DLD1 (cell line): ENCODE measurements around the gene HCAR2.
"Not testable (repeated sequence)": the region's sequence is repeated elsewhere in the genome, so short reads cannot be mapped to it uniquely, and the experiment has no call there.

Experiments used
- in situ Hi-C: cut with HindIII; loops from 2 replicates; pipeline ENCODE4 v1.10.0; 2017; ENCODE audit warnings: low sequenced_read_pairs

Gene HCAR2

DNA sequence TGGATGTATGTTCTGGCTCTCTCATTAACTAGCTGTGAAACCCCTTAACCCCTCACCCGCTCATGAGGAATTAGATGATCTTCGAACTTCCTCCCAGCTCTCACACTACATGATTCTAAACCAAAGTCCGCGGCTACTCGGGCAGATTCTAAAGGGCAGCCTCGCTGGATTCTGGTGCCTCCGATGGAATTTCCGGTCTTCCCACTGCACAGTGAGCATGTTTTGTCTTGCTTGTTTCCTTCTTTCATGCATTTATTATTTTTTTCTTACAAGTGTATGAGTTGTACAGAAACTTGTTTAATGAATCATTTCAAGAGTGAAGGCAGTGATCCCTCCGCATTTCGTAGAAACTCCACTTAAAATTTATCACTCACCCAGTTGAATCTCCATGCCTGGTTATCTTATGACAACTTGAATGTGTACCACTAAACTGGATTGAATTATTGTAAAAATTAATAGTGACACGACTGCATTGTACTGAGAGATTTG lies 17.9 kb upstream of the HCAR2 start:
- in situ Hi-C loops = no loop called here

DNA sequence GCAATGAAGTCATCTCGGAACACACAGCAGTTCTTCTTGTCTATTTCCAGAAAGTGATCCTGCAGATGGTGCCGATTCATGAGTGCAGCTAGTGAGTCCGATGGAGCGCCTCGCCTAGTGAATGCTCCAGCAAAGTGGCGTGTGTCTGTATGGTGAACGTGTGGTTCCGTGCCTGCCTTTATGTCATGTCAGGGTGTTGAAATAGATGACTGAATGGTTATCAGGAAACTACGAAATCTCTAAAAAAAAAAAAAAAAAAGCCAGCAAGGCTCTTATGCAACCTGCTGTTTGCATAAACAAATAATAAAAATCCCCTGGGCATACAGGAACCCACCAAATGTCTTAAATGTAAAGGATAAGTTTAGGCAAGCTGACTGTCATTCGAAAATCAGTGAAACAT lies 13.5 kb upstream of the HCAR2 start, which contains the start of gene HCAR3:
Gene HCAR3 (minus strand): TSS at position 154 of the 400 bp plus-strand sequence. CDS start 74 bp downstream, at position 80.
- in situ Hi-C loops = not testable (repeated sequence)

GRCh38 chr12:122715211-122715610 lies 12.1 kb upstream of the HCAR2 start:
- in situ Hi-C loops = not testable (repeated sequence)

DNA sequence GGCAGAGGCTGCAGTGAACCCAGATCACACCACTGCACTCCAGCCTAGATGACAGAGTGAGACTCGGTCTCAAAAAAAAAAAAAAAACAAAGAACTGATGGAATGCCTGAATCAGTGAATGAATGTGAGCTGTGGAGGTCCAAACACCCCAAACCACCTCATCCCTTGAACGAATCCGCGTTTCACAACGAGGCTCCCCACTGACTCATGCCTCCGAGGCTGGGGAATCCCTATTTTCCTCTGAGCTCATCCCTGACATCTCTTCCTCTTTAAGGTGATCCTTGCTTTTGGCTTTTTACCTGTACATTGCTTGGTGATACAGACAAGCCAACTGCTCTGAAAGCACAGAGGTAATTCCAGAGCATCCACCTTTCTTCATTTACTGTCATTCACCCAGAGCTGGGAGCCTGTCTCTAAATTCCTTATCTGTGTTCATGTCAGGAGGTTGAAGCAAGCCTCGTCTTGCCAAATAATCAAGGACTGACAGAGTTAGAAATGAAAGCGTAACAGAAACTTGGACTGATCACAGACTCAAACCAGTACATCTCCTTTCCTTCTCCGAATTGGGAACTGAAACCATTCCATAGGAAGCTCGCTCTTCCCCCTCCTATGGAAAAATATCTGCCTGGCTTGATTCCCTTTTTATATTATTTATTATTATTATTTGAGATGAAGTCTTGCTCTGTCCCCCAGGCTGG lies 10.5 kb upstream of the HCAR2 start:
- in situ Hi-C loops = not testable (repeated sequence)

GRCh38 chr12:122711266-122711665 lies 8.1 kb upstream of the HCAR2 start:
- in situ Hi-C loops = not testable (repeated sequence)

DNA sequence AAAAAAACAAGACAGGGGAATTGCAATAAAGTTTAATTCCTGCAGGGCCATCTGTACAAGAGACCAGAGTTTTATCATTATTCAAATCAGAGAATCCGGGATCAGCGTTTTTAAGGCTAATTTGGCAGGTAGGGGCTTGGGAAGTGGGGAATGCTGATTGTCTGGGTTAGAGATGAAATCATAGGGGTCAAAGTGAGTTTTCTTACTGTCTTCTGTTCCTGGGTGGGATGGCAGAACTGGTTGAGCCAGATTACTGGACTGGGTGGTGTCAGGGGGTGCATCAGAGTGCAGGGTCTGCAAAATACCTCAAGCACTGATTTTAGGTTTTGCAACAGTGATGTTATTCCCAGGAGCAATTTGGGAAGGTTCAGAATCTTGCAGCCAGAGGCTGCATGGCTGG lies 7.2 kb upstream of the HCAR2 start:
- in situ Hi-C loops = not testable (repeated sequence)

- in situ Hi-C loops = not testable (repeated sequence)
These were observed 6.1 kb upstream of the HCAR2 start for GRCh38 chr12:122709287-122709686.

GRCh38 chr12:122703841-122704240 lies 684 bp upstream of the HCAR2 start:
- in situ Hi-C loops = not testable (repeated sequence)

DNA sequence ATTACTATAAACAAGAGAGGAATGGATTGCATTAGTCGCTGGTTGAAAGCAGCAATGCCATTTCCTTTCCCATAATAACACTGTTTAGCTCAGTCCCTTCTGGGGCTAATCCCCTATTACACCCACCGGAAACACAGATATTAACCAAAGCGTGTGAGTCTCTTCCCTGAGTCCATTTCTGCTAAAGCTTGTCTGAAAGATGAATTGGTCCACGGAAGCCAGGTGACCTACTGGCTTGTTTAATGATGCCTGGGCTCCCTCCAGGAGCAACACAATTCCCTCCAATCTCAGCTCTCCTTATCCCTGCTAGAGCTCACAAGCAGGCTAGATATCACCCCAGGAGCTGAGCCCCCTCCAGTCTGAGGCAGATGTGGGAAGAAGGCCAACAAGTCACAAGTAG lies 1.7 kb downstream of the HCAR2 start:
- in situ Hi-C loops = not testable (repeated sequence)

GRCh38 chr12:122700038-122700710 lies 3.0 kb downstream of the HCAR2 start:
- in situ Hi-C loops = not testable (repeated sequence)

DNA sequence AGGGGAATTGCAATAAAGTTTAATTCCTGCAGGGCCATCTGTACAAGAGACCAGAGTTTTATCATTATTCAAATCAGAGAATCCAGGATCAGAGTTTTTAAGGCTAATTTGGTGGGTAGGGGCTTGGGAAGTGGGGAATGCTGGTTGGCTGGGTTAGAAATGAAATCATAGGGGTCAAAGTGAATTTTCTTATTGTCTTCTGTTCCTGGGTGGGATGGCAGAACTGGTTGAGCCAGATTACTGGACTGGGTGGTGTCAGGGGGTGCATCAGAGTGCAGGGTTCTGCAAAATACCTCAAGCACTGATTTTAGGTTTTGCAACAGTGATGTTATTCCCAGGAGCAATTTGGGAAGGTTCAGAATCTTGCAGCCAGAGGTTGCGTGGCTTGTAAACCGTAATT lies 6.2 kb downstream of the HCAR2 start:
- in situ Hi-C loops = not testable (repeated sequence)

- in situ Hi-C loops = no loop called here
These were observed 11.6 kb downstream of the HCAR2 start for GRCh38 chr12:122691566-122691965.

- in situ Hi-C loops = no loop called here
These were observed 14.9 kb downstream of the HCAR2 start for GRCh38 chr12:122688291-122688690.

DNA sequence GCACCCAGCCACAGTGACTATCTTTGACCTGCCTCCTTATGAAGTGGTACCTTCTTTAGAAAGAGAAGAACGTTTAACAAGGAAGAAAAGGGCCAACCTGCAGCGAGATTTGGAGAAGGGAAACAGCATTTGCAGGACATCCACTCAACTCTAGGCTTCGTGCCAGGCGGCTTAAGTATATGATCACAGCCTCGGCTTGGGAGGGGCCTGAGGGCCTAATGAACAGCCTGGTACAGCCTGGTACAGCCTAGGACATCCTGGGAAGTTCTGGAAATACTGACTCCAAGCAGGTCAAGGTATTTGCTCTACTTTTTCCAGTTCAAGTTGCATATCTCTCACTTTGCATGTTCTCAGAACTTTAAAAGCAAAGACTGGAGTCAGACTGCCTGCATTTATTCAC lies 16.1 kb downstream of the HCAR2 start:
- in situ Hi-C loops = no loop called here

GRCh38 chr12:122686538-122686937 lies 16.6 kb downstream of the HCAR2 start:
- in situ Hi-C loops = no loop called here

- in situ Hi-C loops = no loop called here
These were observed 18.8 kb downstream of the HCAR2 start for GRCh38 chr12:122684297-122684813.

DNA sequence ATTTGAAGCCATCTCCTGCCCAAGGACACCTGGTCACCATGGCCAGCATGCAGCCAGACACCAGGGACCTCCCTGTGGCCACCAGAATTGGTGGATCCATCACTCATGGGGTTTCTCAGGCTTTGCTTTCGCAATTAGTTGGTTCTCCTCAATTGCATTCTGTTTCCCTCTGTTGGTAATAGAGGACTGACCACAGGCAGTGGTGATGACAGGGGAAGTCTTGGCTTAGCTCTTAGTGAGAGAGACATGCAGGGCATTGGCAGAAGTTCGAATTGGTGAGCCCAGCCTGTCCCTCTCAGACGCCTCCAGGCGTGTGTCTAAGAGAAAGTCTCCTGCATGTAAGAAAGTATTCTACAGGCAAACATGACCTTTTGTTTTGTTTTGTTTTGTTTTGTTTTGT lies 21.3 kb downstream of the HCAR2 start:
- in situ Hi-C loops = no loop called here

GRCh38 chr12:122680989-122681388 lies 22.2 kb downstream of the HCAR2 start:
- in situ Hi-C loops = not testable (repeated sequence)

GRCh38 chr12:122676781-122677180 lies 26.4 kb downstream of the HCAR2 start:
- in situ Hi-C loops = not testable (repeated sequence)

GRCh38 chr12:122676015-122676414 lies 27.1 kb downstream of the HCAR2 start:
- in situ Hi-C loops = not testable (repeated sequence)

DNA sequence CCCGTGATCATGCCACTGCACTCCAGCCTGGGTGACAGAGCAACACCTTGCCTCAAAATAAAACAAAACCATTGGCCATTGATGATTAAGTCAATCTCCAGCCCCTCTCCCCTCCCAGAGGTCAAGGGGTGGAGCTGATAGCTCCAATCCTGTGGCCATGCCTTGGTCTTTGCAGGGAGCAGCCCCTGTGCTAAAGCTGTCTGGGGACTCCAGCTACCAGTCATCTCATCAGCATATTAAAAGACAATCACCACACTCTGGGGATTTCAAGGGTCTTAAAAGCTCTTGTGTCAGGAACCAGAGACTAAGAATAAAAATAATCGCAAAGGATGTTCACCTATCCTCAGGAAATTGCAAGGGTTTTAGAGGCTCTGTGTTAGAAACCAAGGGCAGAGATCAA lies 30.6 kb downstream of the HCAR2 start:
- in situ Hi-C loops = no loop called here
